Stimulated activated CD4-positive, alpha-beta T cell treated with anti-CD3 and anti-CD28 coated beads, TNF-alpha, amount 100 ng/mL, for 48 hours (primary cell): ENCODE data around the gene TASOR.

ENCODE experiments used
- DNase-seq, 3 donors: peaks; one replicate each; pipeline ENCODE4 v3.0.0-alpha.2; 2020; ENCODE audit warnings: low read depth in 3 of 3

The TASOR gene

DNA sequence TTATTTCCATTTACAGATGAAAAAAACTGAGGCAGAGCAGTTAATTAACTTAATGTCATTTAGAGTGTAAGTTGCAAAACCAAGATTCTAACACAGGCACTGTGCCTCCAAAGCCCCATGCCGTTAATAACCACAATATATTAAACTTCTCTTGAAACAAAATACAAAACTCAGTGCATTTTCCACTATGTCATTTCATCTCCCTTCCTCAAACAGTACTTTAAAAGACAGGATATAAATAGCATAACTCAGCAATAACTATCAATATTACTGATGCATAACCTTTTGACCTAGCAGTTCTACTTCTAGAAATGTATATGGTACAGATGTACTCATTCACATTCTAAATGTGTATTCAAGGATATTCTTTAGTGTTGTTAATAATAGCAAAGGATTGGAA, 5.1 kb upstream of the TASOR start:
- DNase-seq = no peak

DNA sequence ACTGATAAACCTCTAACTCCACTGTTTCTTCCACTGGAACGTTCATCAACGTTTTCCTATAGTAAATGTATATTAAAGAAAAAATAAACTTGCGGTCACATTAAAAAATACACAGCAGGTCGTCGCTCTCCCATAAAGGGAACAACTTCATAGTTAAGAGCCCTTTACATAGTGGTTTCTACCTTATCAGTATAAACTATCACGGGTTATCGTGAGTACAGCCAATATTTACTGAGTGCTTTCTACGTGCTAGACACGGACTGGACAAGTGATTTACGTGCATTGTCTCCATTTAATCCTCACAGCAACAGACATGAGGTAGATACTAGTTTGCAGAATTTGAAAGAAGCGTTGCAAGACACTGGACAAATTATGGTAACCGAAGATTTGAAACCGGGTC, 964 bp upstream of the TASOR start:
- no peak for DNase-seq

- peak; percentile 56 to 71 (median 66) for DNase-seq
Observed at GRCh38 chr3:56682462-56683121, 473 bp downstream of the TASOR start.

- DNase-seq = no peak
Observed at GRCh38 chr3:56681984-56682461, 1.0 kb downstream of the TASOR start.

GRCh38 chr3:56680054-56680580, 2.9 kb downstream of the TASOR start:
- no peak for DNase-seq

DNA sequence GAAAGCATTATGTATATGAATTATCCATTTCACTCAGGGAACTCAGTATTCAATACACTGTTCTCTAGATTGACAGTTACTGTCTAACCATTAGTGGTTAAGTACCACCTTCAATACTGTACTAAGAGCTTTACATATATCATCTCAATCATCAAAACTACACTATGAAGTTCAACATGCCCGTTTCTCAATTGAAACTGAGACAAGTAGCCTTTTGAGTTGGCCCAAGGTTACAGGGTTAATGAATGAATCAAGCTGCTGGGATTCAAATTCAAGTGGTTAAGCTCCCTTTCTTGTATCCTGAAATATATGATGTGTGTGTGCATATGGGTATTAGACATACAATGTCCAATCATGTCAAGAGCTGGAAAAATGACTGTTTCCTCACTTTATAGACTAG, 5.8 kb downstream of the TASOR start:
- no peak for DNase-seq

GRCh38 chr3:56673781-56674457, 9.1 kb downstream of the TASOR start:
- no peak for DNase-seq

DNA sequence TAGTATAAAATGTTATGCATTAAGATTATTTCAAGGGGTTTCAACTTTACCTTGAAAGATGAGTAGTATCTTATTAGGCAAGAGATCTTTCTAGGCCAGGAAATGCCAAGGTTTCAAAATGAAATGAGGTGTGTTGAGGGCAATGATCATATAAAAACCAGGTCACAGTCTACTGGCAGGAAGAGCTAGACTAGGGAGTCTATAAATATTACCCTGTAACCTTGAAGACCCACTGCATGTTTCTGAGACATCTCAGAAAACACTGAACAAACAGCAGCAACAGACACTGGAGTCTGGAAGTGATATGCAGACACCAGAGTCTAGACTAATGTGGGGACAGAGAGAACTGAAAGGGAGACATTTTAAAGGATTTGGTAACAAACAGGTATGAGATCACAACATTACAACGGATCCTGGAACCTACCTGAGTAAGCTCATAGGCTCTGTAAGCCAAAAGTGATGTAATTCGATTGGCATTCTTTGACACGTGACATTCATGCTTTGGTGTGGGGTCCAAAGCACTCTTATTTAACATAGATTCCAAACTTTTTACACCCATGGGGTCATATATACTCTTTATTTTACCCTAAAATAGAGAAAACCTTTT, 15.0 kb downstream of the TASOR start:
- DNase-seq = no peak

- DNase-seq = no peak
Observed at GRCh38 chr3:56664823-56665222, 18.2 kb downstream of the TASOR start.

DNA sequence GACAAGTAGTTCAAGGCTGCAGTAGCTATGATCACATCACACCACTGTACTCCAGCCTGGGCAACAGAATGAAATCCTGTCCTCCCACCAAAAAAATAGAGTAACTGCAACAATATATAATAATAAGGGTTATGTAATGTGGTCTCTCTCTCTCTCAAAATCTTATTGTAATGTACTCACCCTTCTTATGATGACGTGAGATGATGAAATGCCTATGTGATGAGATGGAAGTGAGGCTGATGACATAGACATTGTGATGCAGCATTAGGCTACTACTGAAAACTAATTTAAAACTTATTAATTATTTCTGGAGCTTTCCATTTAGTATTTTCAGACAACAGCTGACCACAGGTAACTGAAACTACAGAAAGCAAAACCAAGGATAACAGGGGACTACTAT, 27.4 kb downstream of the TASOR start:
- no peak for DNase-seq

- no peak for DNase-seq
Observed at GRCh38 chr3:56654460-56654859, 28.6 kb downstream of the TASOR start.

DNA sequence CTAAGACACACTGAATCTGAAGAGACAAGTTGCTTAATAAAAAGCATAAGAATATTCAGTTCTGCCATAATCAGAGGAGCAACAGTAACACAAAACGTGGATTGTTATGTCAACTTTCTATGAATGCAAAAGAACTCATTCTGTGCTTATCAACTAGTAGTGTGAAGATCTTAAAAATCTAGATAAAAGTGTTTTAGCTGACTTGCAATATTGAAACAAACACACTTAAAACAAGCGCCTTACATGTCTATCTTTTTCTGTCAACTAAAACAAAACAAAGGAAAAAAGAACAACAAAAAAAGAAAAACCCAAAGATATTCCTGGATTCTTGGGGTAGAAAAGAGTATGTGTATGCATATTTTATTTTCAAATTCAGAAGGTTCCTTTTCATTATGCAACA, 37.7 kb downstream of the TASOR start:
- DNase-seq = no peak

DNA sequence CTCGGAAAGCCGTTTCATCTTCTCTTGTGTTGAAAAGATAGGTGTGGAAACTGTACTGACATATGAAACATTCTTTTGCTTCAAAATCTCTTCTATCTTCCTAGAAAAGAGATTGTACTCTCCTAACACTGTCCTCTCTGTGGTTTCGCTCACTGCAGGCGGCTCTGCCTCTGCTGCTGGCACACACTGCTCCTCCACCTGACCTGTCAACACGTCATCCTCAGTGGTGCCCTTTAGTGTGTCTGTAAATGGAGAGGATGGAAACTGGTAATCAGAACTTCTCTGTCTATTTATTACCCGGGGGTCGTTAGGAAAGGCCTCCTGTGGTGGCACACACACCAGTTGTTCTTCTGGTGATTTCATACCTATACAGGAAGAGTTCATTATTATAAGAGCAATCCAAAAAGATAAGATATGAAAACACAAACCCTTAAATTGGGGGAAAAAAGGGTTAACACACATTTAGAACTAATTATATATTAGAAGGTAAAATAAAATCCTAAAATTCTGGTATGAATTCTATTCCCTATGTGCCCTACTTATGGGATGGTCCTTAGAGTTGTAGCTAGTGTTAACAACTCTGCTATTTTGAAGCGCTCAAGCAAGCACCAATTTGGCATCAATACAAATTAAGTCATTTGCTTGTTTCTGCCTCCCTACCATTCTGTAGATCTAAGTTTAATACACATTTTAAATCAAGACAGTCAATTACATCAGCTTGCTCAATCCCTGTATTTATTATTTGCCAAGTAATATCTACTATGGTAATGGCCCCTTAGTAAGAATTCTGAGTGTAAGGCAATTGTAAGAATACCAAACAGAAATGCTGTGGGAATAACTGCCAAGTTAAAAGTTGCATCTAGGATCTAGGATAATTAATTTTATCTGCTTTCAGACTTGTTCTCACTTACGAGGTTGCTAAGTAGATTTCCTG, 49.2 kb downstream of the TASOR start:
- DNase-seq = no peak
